Kidney (tissue), 14 donors: ENCODE data around the gene MYO16. TPM values are rescaled to one million over a fixed set of nuclear protein-coding genes. Genes with fewer than 3 reads are reported as not detected.

Source experiments
- DNase-seq, 5 donors: peaks; one replicate each; pipeline ENCODE4 v3.0.0-alpha.2; 2013 to 2020
- FAIRE-seq: peaks from 2 replicates; lab custom pipeline; 2012; peaks lifted over from hg19 to GRCh38; lab: Jason Lieb, UNC
- H3K27ac ChIP-seq, 2 donors: one replicate each; pipeline ENCODE4 v1.7.0; 2013; ENCODE audit warnings: low read depth in 2 of 2, low read length in 2 of 2, inconsistent platforms in 1 of 2
- H3K27me3 ChIP-seq: one replicate; pipeline ENCODE4 v1.7.1; 2013; ENCODE audit warnings: low read length, inconsistent platforms; ENCODE audit not compliant: control insufficient read depth, insufficient read depth
- H3K36me3 ChIP-seq, 3 donors: one replicate each; pipeline versions ENCODE4 v1.7.0 to v1.7.1; 2013; ENCODE audit warnings: low read length in 3 of 3, control low read depth in 1 of 3, inconsistent platforms in 1 of 3; ENCODE audit not compliant: insufficient read depth in 3 of 3, control insufficient read depth in 2 of 3
- H3K4me1 ChIP-seq, 3 donors: one replicate each; pipeline versions ENCODE4 v1.7.0 to v1.7.1; 2013; ENCODE audit warnings: low read length in 3 of 3, inconsistent platforms in 1 of 3, low read depth in 1 of 3; ENCODE audit not compliant: control insufficient read depth in 2 of 3, insufficient read depth in 2 of 3
- H3K4me3 ChIP-seq, 3 donors: one replicate each; pipeline versions ENCODE4 v1.7.0 to v1.8.1; 2013; ENCODE audit warnings: low read length in 3 of 3, control low read depth in 1 of 3, inconsistent platforms in 1 of 3
- H3K9ac ChIP-seq, 3 donors: one replicate each; pipeline versions ENCODE4 v1.7.0 to v1.7.1; 2013; ENCODE audit warnings: low read length in 3 of 3, control low read depth in 1 of 3, inconsistent platforms in 1 of 3
- H3K9me3 ChIP-seq, 3 donors: one replicate each; pipeline versions ENCODE4 v1.7.0 to v1.7.1; 2013; ENCODE audit warnings: low read length in 3 of 3, control low read depth in 1 of 3, inconsistent platforms in 1 of 3; ENCODE audit not compliant: control insufficient read depth in 2 of 3, insufficient read depth in 1 of 3
- CTCF ChIP-seq: IDR thresholded peaks from 3 replicates; pipeline ENCODE4 v1.5.1; 2012; ENCODE audit warnings: mild to moderate bottlenecking, moderate library complexity, borderline replicate concordance; ENCODE audit not compliant: insufficient read depth; ENCODE audit errors: extremely low read depth
- intact Hi-C: fragments of 100-400 bp; cut with DNase I; formaldehyde crosslinking; loops from one replicate; pipeline ENCODE4 v1.11.1; 2022
- polyA plus RNA-seq: library from polyadenylated mRNA; stranded (reverse); fragments of 350-450 nt; fragmentation: Illumina TruSeq; extraction: RNeasy Lipid Tissue Mini Kit (QIAGEN cat#74804); gene quantifications from one replicate; pipeline ENCODE4 v1.2.3, GENCODE V29; 2014; ENCODE audit warnings: low read depth, low replicate concordance; ENCODE audit not compliant: insufficient read depth
- total RNA-seq: library from RNA; stranded (reverse); fragmentation: NEBNext Ultra II Directional; extraction: Animal tissue kit (Norgen Biotek cat#: 25700); gene quantifications from one replicate; pipeline ENCODE4 v1.2.1, GENCODE V29; 2021
- donor health status: control.
- donor health status: control.
- donor health status: control.
- donor health status: control.
- donor health status: control.
- donor health status: DM: yes; HTN: yes; CAD: no.
- donor health status: Normal renal cell carcinoma (clear cell type).

Gene MYO16
- total and polyA plus RNA-seq, 2 donors from 2014 or later = 0.22 to 0.43 TPM

- FAIRE-seq (no peak), DNase-seq (no peak)
- Histone ChIP-seq H3K36me3 (no peaks in the 10 kb centered on the region), H3K27ac (no peak overlapping the region), H3K9ac (no peak overlapping the region), H3K27me3 (no peaks in the 10 kb centered on the region), H3K9me3 (no peaks in the 10 kb centered on the region), H3K4me3 (no peak overlapping the region), H3K4me1 (no peaks in the 10 kb centered on the region)
- no peak for TF ChIP-seq CTCF
- intact Hi-C loops = no loop called here
These were observed 530.4 kb downstream of the MYO16 start for GRCh38 chr13:109159650-109160309.

- FAIRE-seq (no peak), DNase-seq (no peak)
- Histone ChIP-seq H3K27me3 (no peaks in the 10 kb centered on the region), H3K9ac (no peak overlapping the region), H3K9me3 (no peaks in the 10 kb centered on the region), H3K4me1 (no peaks in the 10 kb centered on the region), H3K27ac (no peak overlapping the region), H3K36me3 (no peaks in the 10 kb centered on the region), H3K4me3 (no peak overlapping the region)
- intact Hi-C loops = no loop called here
- TF ChIP-seq CTCF = no peak
These were observed 530.9 kb downstream of the MYO16 start for GRCh38 chr13:109160357-109160756.

GRCh38 chr13:109160887-109161669 is 531.7 kb downstream of the MYO16 start:
- no peak overlapping the region for H3K4me3 ChIP-seq
- no peak for FAIRE-seq
- no peak overlapping the region for H3K27ac ChIP-seq
- intact Hi-C loops = no loop called here
- no peak for TF ChIP-seq CTCF
- H3K27me3 ChIP-seq = no peaks in the 10 kb centered on the region
- H3K4me1 ChIP-seq = no peaks in the 10 kb centered on the region
- H3K9ac ChIP-seq = no peak overlapping the region
- H3K36me3 ChIP-seq = no peaks in the 10 kb centered on the region
- DNase-seq = no peak
- H3K9me3 ChIP-seq = no peaks in the 10 kb centered on the region
